SJCRH30 (cell line): ENCODE data around the gene BRINP2. TPM values are rescaled to one million over a fixed set of nuclear protein-coding genes. Genes with fewer than 3 reads are reported as not detected.
A peak's percentile ranks its signal among the peaks of the same experiment; 100 is the strongest.

Experiments
- DNase-seq, 2 experiments: peaks; one replicate each; pipeline ENCODE4 v3.0.0-alpha.2; 2015 to 2020
- H3K27ac ChIP-seq: fragments of 250-450 bp; sonication (Bioruptor Pico); 2 replicates; pipeline ENCODE4 v1.5.1; 2020; ENCODE audit warnings: mild to moderate bottlenecking, moderate library complexity
- H3K27me3 ChIP-seq: fragments of 250-450 bp; sonication (Bioruptor Pico); 2 replicates; pipeline ENCODE4 v1.5.1; 2020; ENCODE audit warnings: mild to moderate bottlenecking, moderate library complexity
- H3K36me3 ChIP-seq: fragments of 250-450 bp; sonication (Bioruptor Pico); 2 replicates; pipeline ENCODE4 v1.5.1; 2020; ENCODE audit warnings: mild to moderate bottlenecking, moderate library complexity
- H3K4me1 ChIP-seq: fragments of 250-450 bp; sonication (Bioruptor Pico); 2 replicates; pipeline ENCODE4 v1.5.1; 2020; ENCODE audit warnings: mild to moderate bottlenecking, moderate library complexity
- H3K4me3 ChIP-seq: fragments of 250-450 bp; sonication (Bioruptor Pico); 2 replicates; pipeline ENCODE4 v1.5.1; 2020; ENCODE audit warnings: mild to moderate bottlenecking, moderate library complexity
- H3K9me3 ChIP-seq: fragments of 250-450 bp; sonication (Bioruptor Pico); replicated peaks from 2 replicates; pipeline ENCODE4 v1.5.1; 2020; ENCODE audit warnings: mild to moderate bottlenecking, moderate library complexity
- total RNA-seq: library from RNA; depleted of rRNA; stranded (reverse); fragments of >200 nt; shearing (Covaris generic); gene quantifications from 2 replicates; pipeline ENCODE4 v1.2.3, GENCODE V29; 2014

Gene BRINP2
- total RNA-seq, 1 experiment from 2014 or later: not detected

- no peak overlapping the region for H3K27ac ChIP-seq
- H3K4me3 ChIP-seq: no peak overlapping the region
- no peak for DNase-seq
- H3K4me1 ChIP-seq: no peaks in the 10 kb centered on the region
- no peaks in the 10 kb centered on the region for H3K9me3 ChIP-seq
- no peaks in the 10 kb centered on the region for H3K27me3 ChIP-seq
- no peaks in the 10 kb centered on the region for H3K36me3 ChIP-seq
Observed at GRCh38 chr1:177145106-177146070, 25.4 kb upstream of the BRINP2 start.

DNA sequence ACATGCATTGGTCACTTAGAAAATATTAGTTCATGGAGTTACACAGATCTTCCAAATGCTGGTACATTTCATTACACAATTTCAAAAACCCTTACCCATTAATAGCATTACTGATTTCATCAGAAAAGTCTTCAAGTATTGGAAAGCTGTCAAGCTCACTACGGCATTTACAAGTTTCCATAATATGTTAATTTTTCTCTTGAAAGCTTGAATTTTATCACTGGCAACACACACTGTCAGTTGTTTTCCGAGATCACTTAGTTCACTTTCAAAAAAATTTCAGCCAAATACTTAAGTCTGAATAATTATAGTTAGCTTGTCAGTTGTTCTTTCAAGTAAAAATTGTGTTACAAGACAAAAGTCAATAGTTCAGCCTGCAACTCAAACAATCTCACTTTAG, 24.3 kb upstream of the BRINP2 start:
- H3K4me3 ChIP-seq: no peak overlapping the region
- no peaks in the 10 kb centered on the region for H3K27me3 ChIP-seq
- H3K4me1 ChIP-seq: no peaks in the 10 kb centered on the region
- no peak for DNase-seq
- no peaks in the 10 kb centered on the region for H3K36me3 ChIP-seq
- H3K27ac ChIP-seq: no peak overlapping the region
- H3K9me3 ChIP-seq: no peaks in the 10 kb centered on the region

- no peak for DNase-seq
- H3K9me3 ChIP-seq: no peaks in the 10 kb centered on the region
- no peaks in the 10 kb centered on the region for H3K27me3 ChIP-seq
- H3K4me3 ChIP-seq: no peak overlapping the region
- no peaks in the 10 kb centered on the region for H3K36me3 ChIP-seq
- no peaks in the 10 kb centered on the region for H3K4me1 ChIP-seq
- no peak overlapping the region for H3K27ac ChIP-seq
Observed at GRCh38 chr1:177162243-177162642, 8.5 kb upstream of the BRINP2 start.

- no peaks in the 10 kb centered on the region for H3K36me3 ChIP-seq
- H3K27me3 ChIP-seq: no peaks in the 10 kb centered on the region
- H3K4me3 ChIP-seq: no peak overlapping the region
- no peaks in the 10 kb centered on the region for H3K9me3 ChIP-seq
- no peak for DNase-seq
- no peaks in the 10 kb centered on the region for H3K4me1 ChIP-seq
- H3K27ac ChIP-seq: no peak overlapping the region
Observed at GRCh38 chr1:177163844-177164379, 6.8 kb upstream of the BRINP2 start.

DNA sequence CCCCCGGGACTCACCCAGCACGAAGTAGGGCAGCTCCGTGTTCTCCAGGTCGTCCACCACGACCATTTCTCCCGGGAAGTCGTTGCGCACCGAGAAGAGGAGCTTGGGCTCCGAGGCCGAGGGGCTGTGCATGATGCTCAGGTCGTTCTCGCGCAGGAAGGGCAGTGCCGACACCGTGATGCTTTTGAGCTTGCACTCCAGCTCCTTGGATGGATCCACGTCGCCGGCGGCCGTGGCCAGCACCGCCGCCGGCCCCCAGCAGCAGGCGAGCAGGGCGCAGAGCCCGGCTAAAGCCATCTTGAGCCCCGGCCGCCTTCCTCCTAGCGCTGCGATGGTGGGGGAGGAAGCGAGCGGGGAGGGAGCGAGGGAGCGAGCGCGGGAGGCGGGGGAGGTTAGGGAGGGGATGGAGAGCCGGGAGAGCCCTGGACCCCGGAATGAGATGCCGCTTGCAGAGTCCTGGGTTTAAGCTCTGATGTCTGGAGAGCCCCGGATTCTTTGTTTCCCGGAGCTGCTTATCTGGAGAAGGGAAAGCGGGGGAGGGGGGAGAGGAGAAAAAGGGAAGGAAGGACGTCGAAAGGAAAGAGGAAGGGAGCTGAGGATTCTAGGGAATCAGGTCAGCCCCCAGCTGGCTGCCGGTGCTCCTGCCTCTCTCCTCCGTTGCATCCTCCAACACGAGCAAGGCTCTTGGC, 6.2 kb upstream of the BRINP2 start, which contains the start of gene ASTN1:
Gene ASTN1, minus strand, starts transcription at position 333 of the 689 bp plus-strand sequence. Its CDS starts 36 bp downstream, at position 297.
- Histone ChIP-seq H3K9me3 (no peaks in the 10 kb centered on the region), H3K4me3 (no peak within 1 kb of the TSS), H3K36me3 (no peaks in the 10 kb centered on the region), H3K4me1 (no peaks in the 10 kb centered on the region), H3K27ac (no peak within 1 kb of the TSS), H3K27me3 (no peaks in the 10 kb centered on the region)
- DNase-seq: no peak

DNA sequence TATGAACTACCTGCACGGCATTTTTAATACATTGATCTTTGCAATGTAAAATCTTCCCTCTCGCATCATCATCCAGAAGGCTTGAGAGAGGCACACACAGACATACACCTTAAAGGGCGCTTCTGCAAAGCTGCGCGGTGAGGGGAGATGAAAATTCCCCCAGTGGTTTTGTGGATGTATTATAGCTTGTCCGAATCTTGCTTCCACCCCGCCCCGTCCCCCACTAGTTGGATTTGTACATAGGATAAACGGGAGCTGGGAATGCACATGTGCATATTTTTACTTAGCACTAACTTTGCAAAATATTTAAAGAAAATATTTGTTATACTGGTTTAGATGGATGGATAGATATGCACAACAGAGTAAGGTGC, 5.7 kb upstream of the BRINP2 start:
- no peaks in the 10 kb centered on the region for H3K27me3 ChIP-seq
- no peak overlapping the region for H3K27ac ChIP-seq
- no peak overlapping the region for H3K4me3 ChIP-seq
- no peak for DNase-seq
- H3K9me3 ChIP-seq: no peaks in the 10 kb centered on the region
- H3K4me1 ChIP-seq: no peaks in the 10 kb centered on the region
- no peaks in the 10 kb centered on the region for H3K36me3 ChIP-seq

DNA sequence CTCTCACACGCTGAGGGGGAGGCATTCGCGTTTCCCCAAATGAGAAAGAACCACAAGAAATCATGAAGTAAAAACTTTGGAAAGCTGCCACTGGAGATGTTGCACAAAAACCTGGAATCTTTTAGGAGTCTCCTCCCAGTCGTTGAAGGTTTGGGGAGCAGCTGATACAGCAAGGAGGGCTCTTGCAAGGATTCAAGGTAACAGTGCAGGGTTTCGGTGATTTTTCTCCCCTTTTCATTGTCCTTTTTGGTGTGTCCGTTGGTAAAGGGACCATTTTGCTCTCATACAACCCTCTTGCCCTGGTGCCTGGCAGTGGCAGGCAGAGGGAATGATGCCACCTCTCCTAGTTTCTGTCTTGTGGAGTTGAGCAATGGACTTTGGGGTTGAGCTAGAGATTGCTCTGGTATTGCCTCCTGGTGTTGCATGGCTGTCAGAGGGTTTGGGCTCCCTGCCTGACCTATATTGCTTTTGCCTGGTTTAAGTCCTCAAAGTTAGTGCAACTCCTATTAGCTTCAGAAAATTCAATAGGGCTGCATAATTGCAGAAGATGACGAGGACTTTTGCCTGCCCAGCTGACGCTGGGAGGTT, 872 bp downstream of the BRINP2 start:
- DNase-seq: no peak
- no peak overlapping the region for H3K27ac ChIP-seq
- H3K9me3 ChIP-seq: no peaks in the 10 kb centered on the region
- H3K27me3 ChIP-seq: no peaks in the 10 kb centered on the region
- H3K36me3 ChIP-seq: no peaks in the 10 kb centered on the region
- H3K4me3 ChIP-seq: no peak overlapping the region
- no peaks in the 10 kb centered on the region for H3K4me1 ChIP-seq

GRCh38 chr1:177172272-177172671, 1.5 kb downstream of the BRINP2 start:
- Histone ChIP-seq H3K4me1 (no peaks in the 10 kb centered on the region), H3K36me3 (no peaks in the 10 kb centered on the region), H3K4me3 (no peak overlapping the region), H3K9me3 (no peaks in the 10 kb centered on the region), H3K27me3 (no peaks in the 10 kb centered on the region), H3K27ac (no peak overlapping the region)
- no peak for DNase-seq

DNA sequence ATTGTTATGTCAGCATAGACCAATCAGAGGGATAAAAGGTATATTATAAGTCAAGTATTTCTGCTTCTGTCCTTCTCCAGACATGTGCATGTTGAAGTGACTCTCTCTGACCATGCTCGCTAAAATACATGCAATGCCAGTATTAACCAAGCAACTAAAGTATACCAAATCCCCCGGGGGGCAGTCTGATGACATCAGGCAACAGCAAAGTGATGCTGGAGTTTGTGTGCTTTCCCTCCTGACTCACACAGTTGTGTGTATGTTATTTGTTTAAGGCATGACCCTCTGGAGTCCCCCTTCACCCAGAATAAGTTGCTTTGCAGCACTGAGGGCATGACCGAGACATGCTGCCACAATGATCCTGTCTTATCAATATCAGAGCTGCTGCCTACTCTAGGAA, 2.1 kb downstream of the BRINP2 start:
- Histone ChIP-seq H3K4me1 (no peaks in the 10 kb centered on the region), H3K27ac (no peak overlapping the region), H3K27me3 (no peaks in the 10 kb centered on the region), H3K9me3 (no peaks in the 10 kb centered on the region), H3K4me3 (no peak overlapping the region), H3K36me3 (no peaks in the 10 kb centered on the region)
- DNase-seq: no peak

DNA sequence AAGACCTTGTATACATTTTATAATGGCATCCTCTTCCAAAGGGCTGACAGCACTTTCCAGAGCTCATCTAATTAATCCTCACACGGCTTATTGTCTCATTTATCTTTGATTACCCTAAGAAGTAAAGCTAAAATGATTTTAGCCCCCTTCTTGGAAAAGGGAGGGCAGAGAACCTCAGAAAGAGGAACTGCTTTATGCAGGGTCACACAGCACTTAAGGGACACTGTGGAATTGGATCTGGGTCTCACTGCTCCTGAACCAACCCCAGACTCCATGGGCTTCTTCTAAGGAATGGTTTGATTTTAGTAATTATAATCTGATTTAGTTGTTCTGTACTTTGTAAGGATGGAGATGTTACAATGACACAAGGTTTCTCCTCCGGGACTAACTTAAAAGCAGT, 3.2 kb downstream of the BRINP2 start:
- H3K4me3 ChIP-seq: no peak overlapping the region
- H3K27ac ChIP-seq: no peak overlapping the region
- DNase-seq: no peak
- H3K9me3 ChIP-seq: no peaks in the 10 kb centered on the region
- H3K27me3 ChIP-seq: no peaks in the 10 kb centered on the region
- no peaks in the 10 kb centered on the region for H3K4me1 ChIP-seq
- no peaks in the 10 kb centered on the region for H3K36me3 ChIP-seq

GRCh38 chr1:177174921-177175634, 4.3 kb downstream of the BRINP2 start:
- H3K9me3 ChIP-seq: no peaks in the 10 kb centered on the region
- no peaks in the 10 kb centered on the region for H3K27me3 ChIP-seq
- no peak for DNase-seq

GRCh38 chr1:177181280-177181630, 10.5 kb downstream of the BRINP2 start:
- no peak overlapping the region for H3K27ac ChIP-seq
- no peaks in the 10 kb centered on the region for H3K36me3 ChIP-seq
- no peaks in the 10 kb centered on the region for H3K9me3 ChIP-seq
- H3K4me3 ChIP-seq: no peak overlapping the region
- no peaks in the 10 kb centered on the region for H3K27me3 ChIP-seq
- no peaks in the 10 kb centered on the region for H3K4me1 ChIP-seq
- DNase-seq: no peak

More at GRCh38 chr1:177174921-177175634, 4.3 kb downstream of the BRINP2 start:
- Histone ChIP-seq H3K27ac (no peak overlapping the region), H3K4me1 (no peaks in the 10 kb centered on the region), H3K36me3 (no peaks in the 10 kb centered on the region), H3K4me3 (no peak overlapping the region)

DNA sequence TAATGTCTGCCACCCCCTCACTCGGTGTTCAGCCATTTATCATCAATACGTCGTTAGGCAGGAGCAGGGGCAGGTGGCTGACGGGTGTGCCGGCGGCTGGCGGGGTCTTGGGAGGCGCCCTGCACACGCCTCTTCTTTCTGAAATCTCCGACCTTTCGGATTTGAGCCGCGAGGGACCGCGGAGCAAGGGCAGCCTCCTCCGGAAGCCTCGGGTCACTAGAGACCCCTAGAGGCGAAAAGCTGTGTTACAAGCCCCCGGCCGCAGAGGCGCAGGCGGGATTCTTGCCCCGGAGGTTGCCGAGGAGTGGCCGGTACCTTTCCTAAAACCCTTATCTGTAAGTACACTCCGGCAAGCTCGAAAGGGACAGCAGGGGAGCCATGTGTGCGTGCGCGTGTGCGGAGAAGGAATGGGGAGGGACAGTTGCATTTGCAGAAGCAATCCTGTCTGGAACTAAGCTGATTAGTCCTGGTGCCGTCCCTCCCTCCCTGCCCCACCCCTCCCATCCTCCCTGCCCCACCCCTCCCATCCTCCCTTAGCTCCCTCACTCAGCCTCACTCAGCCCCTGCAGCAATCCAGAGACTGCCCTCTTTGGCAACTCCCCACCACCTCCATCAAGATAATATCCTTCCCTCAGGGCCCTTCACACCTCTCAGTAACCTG, 11.0 kb downstream of the BRINP2 start:
- Histone ChIP-seq H3K4me1 (no peaks in the 10 kb centered on the region), H3K27me3 (no peaks in the 10 kb centered on the region), H3K9me3 (no peaks in the 10 kb centered on the region), H3K36me3 (no peaks in the 10 kb centered on the region), H3K4me3 (no peak overlapping the region), H3K27ac (no peak overlapping the region)
- DNase-seq: peak; percentile 35 to 55

DNA sequence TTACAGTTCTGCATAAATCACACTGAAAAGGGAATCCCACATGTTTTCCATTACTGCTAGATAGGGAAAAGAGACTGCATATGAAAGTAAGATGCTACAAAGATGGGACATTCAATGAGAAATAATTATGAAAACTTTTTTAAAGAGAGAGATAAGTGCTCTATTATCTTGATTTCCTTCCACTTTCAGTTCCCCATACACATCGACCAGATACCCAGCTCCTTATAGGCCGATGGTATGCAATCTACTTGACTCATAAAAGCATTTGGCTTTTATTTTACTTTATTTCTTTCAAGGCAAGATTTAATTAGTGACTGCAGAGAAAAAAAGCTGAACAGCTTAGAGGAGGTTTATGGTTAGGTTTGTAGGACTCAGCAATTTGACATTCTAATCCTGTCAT, 13.1 kb downstream of the BRINP2 start:
- Histone ChIP-seq H3K27ac (no peak overlapping the region), H3K36me3 (no peaks in the 10 kb centered on the region), H3K27me3 (no peaks in the 10 kb centered on the region), H3K4me3 (no peak overlapping the region), H3K4me1 (no peaks in the 10 kb centered on the region), H3K9me3 (no peaks in the 10 kb centered on the region)
- DNase-seq: no peak
